IPS DF 6.9 (cell line): ENCODE data around the gene PROX2.

Source experiments
- DNase-seq: peaks from one replicate; pipeline ENCODE4 v3.0.0-alpha.2; 2013; ENCODE audit warnings: low read depth, low spot score
- H3K27ac ChIP-seq: one replicate; pipeline ENCODE4 v1.5.1; 2013; ENCODE audit warnings: low read length, control low read depth
- H3K27me3 ChIP-seq: 2 replicates; pipeline ENCODE4 v1.6.1; 2013; ENCODE audit warnings: mild to moderate bottlenecking, low read length; ENCODE audit not compliant: control insufficient read depth, insufficient read depth
- H3K36me3 ChIP-seq: 2 replicates; pipeline ENCODE4 v1.6.1; 2013; ENCODE audit warnings: low read length; ENCODE audit not compliant: control insufficient read depth, insufficient read depth
- H3K4me1 ChIP-seq: 2 replicates; pipeline ENCODE4 v1.6.1; 2013; ENCODE audit warnings: low read length; ENCODE audit not compliant: control insufficient read depth, insufficient read depth
- H3K4me3 ChIP-seq: 2 replicates; pipeline ENCODE4 v1.5.1; 2013; ENCODE audit warnings: mild to moderate bottlenecking, low read length
- H3K9me3 ChIP-seq: 2 replicates; pipeline ENCODE4 v1.6.1; 2013; ENCODE audit warnings: low read length, inconsistent platforms; ENCODE audit not compliant: control insufficient read depth, insufficient read depth
- WGBS: extraction: QIAGEN DNeasy Blood & Tissue Kit; methylation state at CpG from one replicate; pipeline ENCODE4 v1.1.7; 2013; ENCODE audit warnings: mixed read lengths, missing lambda C conversion rate; ENCODE audit not compliant: insufficient read length, insufficient coverage; 5-methylcytosine and 5-hydroxymethylcytosine counted together

The PROX2 gene

GRCh38 chr14:74896400-74896799 lies 20.5 kb upstream of the PROX2 start:
- no peak overlapping the region for H3K27ac ChIP-seq
- no CpG with 5 or more reads among the region's 3 CpGs for WGBS
- no peak for DNase-seq
- H3K36me3 ChIP-seq: peaks cover 63% of the 10 kb centered on the region
- no peaks in the 10 kb centered on the region for H3K9me3 ChIP-seq
- H3K27me3 ChIP-seq: no peaks in the 10 kb centered on the region
- no peak overlapping the region for H3K4me3 ChIP-seq
- H3K4me1 ChIP-seq: no peaks in the 10 kb centered on the region

GRCh38 chr14:74893614-74894091 lies 17.7 kb upstream of the PROX2 start:
- Histone ChIP-seq H3K4me1 (no peaks in the 10 kb centered on the region; the same call in 1 of the 2 replicates), H3K9me3 (no peaks in the 10 kb centered on the region), H3K4me3 (no peak overlapping the region), H3K36me3 (peaks cover 51% of the 10 kb centered on the region), H3K27me3 (no peaks in the 10 kb centered on the region), H3K27ac (no peak overlapping the region)
- no peak for DNase-seq
- WGBS: no CpG with 5 or more reads among the region's 4 CpGs

GRCh38 chr14:74892745-74893144 lies 16.8 kb upstream of the PROX2 start:
- DNase-seq: no peak
- Histone ChIP-seq H3K36me3 (peaks cover 44% of the 10 kb centered on the region), H3K9me3 (no peaks in the 10 kb centered on the region), H3K27me3 (no peaks in the 10 kb centered on the region), H3K27ac (no peak overlapping the region), H3K4me3 (no peak overlapping the region), H3K4me1 (no peaks in the 10 kb centered on the region; the same call in 1 of the 2 replicates)
- WGBS: no CpG with 5 or more reads among the region's 5 CpGs

- H3K36me3 ChIP-seq: peaks cover 41% of the 10 kb centered on the region
- no peak for DNase-seq
- H3K27ac ChIP-seq: no peak overlapping the region
- H3K4me1 ChIP-seq: no peaks in the 10 kb centered on the region; the same call in 1 of the 2 replicates
- H3K9me3 ChIP-seq: no peaks in the 10 kb centered on the region
- H3K27me3 ChIP-seq: no peaks in the 10 kb centered on the region
- no CpG with 5 or more reads among the region's 6 CpGs for WGBS
- H3K4me3 ChIP-seq: no peak overlapping the region
Observed at GRCh38 chr14:74891870-74892269, 15.9 kb upstream of the PROX2 start.

- peaks cover 6% of the 10 kb centered on the region; the same call in 1 of the 2 replicates for H3K4me1 ChIP-seq
- peaks cover 36% of the 10 kb centered on the region for H3K36me3 ChIP-seq
- no peaks in the 10 kb centered on the region for H3K9me3 ChIP-seq
- DNase-seq: no peak
- WGBS: no CpG with 5 or more reads among the region's 6 CpGs
- H3K27ac ChIP-seq: no peak overlapping the region
- no peak overlapping the region for H3K4me3 ChIP-seq
- no peaks in the 10 kb centered on the region for H3K27me3 ChIP-seq
Observed at GRCh38 chr14:74890262-74890661, 14.3 kb upstream of the PROX2 start.

- Histone ChIP-seq H3K4me3 (no peak overlapping the region), H3K36me3 (peaks cover 24% of the 10 kb centered on the region), H3K27ac (no peak overlapping the region), H3K9me3 (no peaks in the 10 kb centered on the region), H3K27me3 (no peaks in the 10 kb centered on the region), H3K4me1 (peaks cover 10% of the 10 kb centered on the region; the same call in 1 of the 2 replicates)
- 100% methylated on average over 1 of the region's 12 CpGs for WGBS
- no peak for DNase-seq
Observed at GRCh38 chr14:74888164-74889158, 12.5 kb upstream of the PROX2 start.

- peak; percentile 48 for DNase-seq
- H3K4me3 ChIP-seq: no peak overlapping the region
- no peaks in the 10 kb centered on the region for H3K9me3 ChIP-seq
- peak overlapping the region; percentile 25 for H3K27ac ChIP-seq
- H3K36me3 ChIP-seq: peaks cover 10% of the 10 kb centered on the region
- H3K27me3 ChIP-seq: no peaks in the 10 kb centered on the region
- peaks cover 10% of the 10 kb centered on the region; the same call in 1 of the 2 replicates for H3K4me1 ChIP-seq
- WGBS: no CpG with 5 or more reads among the region's 3 CpGs
Observed at GRCh38 chr14:74886001-74886400, 10.1 kb upstream of the PROX2 start.

GRCh38 chr14:74882103-74882920 lies 6.4 kb upstream of the PROX2 start:
- no peaks in the 10 kb centered on the region for H3K36me3 ChIP-seq
- no peaks in the 10 kb centered on the region for H3K9me3 ChIP-seq
- no peak for DNase-seq
- H3K4me3 ChIP-seq: peak overlapping the region; percentile 94
- H3K27me3 ChIP-seq: no peaks in the 10 kb centered on the region
- peaks cover 10% of the 10 kb centered on the region; the same call in 1 of the 2 replicates for H3K4me1 ChIP-seq
- no CpG with 5 or more reads among the region's 49 CpGs for WGBS
- no peak overlapping the region for H3K27ac ChIP-seq

GRCh38 chr14:74881431-74882102 lies 5.6 kb upstream of the PROX2 start, which contains the start of gene DLST:
TSS of gene DLST (plus strand) at chr14:74881916. CDS start at chr14:74881954, 38 bp downstream.
- Histone ChIP-seq H3K4me1 (peaks cover 10% of the 10 kb centered on the region; the same call in 1 of the 2 replicates), H3K27ac (no peak within 1 kb of the TSS), H3K36me3 (no peaks in the 10 kb centered on the region), H3K9me3 (no peaks in the 10 kb centered on the region), H3K27me3 (no peaks in the 10 kb centered on the region), H3K4me3 (peak within 1 kb of the TSS; percentile 94)
- DNase-seq: peak; percentile 63
- WGBS: no CpG with 5 or more reads among the region's 53 CpGs
